ENCODE results near the gene C17orf100.
"Not testable (repeated sequence)": the region's sequence is repeated elsewhere in the genome, so short reads cannot be mapped to it uniquely, and the experiment has no call there.

C17orf100 gene

DNA sequence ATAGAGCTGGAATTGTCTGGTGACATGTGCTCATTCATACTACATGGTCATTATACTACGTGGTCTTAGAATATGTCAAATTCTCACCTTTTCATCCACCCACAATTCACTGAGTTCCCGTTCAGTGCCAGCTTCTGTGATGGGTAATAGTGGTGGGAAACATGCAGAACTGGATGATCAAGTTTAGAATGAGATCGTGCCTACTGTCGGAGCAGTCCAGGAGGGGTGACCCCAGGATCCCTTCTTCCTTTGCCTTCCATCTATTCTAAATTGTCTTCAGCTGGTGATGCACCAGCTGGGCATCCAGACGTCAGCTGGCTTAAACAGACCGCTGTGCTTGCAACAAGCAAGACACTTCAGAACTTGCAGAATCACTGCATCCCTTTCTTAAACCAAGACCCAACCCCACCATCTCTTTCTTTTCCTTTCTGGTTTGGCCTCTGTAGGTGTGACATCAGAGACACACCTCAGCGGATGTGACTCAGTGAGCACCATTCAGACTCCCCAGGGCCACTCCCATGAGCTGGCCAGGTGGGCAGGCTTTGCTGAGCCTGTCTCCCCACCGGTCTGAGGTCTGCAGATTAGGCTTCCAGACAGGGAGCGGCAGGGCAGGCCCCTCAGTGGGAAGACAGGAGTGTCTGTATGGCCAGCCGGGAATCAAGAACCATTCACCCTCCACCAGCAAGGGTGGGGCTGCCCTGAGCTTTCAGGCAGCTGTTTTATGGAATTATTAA is 18.1 kb downstream of the C17orf100 start:
- DNase-seq (ENCODE audit: low spot score): no peak

GRCh38 chr17:6670571-6670970 is 19.0 kb downstream of the C17orf100 start:
- no peak for DNase-seq (ENCODE audit: low spot score)

DNA sequence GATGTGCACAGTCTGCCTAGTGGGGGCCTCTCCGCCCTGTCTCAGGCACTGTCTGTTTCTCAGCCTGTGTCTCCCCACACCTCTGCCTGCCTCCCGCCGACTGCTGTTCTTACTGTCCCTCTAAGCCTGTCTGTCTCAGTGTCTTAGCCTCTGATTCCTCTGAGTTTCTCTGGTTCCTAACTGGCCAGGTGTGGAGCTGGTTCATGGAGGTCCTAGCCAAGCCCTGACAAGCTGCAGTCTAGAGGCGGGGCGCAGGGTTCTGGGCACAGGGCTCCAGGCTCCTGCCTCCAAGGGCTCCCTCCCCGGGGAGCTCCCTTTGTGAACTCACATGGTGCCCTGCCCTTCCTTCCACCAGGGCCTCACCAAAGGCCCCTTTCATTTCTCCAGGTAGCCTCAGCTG is 19.4 kb downstream of the C17orf100 start:
- no peak for DNase-seq (ENCODE audit: low spot score)

DNA sequence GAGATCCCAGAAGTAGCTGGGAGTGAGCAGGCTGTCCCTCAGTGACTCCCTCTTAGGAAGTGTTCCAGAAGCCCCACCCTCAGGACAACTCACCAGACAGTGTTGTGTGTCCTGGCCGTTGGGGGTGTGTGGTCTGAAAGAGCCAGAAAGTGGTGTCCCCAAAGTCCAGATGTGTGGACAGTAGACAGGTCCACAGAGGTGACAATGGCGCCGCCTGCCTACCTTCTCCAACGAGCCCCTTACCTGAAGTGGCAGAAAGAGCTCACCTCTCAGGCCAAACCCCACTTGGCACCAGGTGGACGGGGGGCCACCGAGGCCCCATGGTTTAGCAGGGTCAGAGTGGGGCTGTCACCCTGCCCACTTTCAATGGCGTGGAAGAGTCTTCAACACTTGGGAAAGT is 19.9 kb downstream of the C17orf100 start:
- DNase-seq (ENCODE audit: low spot score): no peak

DNA sequence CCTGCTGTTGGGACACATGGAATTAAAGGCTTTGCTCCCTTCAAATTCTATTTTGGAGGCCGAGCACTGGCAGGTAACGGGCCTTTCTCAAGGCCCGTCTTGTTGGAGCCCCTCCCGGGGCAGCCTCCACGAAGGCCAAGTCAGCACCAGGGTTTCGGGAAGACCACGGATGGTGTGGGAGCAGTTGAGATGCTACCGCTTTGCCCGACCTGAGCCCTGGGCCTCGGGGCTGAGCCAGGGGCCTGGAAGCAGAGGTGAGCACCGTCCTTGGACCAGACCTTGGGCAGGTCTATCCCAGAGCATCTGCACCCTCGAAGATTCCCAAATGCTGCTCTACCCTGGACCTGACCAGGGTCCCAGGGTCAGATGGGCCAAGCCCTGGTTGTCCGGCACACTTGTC is 23.0 kb downstream of the C17orf100 start:
- no peak for DNase-seq (ENCODE audit: low spot score)

GRCh38 chr17:6675201-6675825 is 23.8 kb downstream of the C17orf100 start:
- no peak for DNase-seq (ENCODE audit: low spot score)

- DNase-seq (ENCODE audit: low spot score): no peak
Measured at GRCh38 chr17:6676802-6677157, 25.2 kb downstream of the C17orf100 start.

DNA sequence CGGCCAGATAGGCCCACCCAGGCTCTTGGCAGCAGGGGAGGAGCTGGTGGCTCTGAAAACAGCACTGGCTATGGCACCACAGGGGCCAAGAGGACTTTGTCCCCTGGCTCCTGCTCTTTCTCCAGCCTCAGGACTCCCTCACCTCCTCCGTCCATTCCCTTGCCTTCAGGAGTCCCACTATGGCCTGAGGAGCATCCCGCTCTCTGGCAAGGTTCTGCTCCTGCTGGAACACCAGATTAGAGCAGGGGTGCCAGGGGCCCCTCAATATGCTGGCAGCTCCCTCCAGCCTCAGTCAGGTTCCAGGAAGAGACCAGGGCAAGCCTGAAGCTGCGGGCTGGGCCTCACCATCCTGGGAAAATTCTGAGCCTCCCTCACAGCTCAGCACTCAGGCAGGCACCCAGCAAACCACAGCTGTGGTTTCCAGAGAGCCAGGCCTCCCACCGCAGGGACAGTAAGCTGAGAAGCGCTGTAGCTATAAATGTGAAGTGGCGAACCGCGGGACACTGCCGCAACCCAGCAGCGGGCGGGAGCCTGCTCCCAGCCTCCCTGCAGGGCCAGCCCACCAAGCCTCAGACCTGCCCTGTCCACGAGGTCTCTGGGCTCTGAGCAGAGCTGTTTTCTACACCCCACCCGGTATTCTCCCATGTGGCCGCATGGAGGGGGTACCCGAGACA is 25.7 kb downstream of the C17orf100 start:
- DNase-seq (ENCODE audit: low spot score): peak; percentile 54

- DNase-seq (ENCODE audit: low spot score): no peak
Measured at GRCh38 chr17:6677946-6678345, 26.4 kb downstream of the C17orf100 start.

GRCh38 chr17:6679241-6679640 is 27.7 kb downstream of the C17orf100 start:
- no peak for DNase-seq (ENCODE audit: low spot score)

DNA sequence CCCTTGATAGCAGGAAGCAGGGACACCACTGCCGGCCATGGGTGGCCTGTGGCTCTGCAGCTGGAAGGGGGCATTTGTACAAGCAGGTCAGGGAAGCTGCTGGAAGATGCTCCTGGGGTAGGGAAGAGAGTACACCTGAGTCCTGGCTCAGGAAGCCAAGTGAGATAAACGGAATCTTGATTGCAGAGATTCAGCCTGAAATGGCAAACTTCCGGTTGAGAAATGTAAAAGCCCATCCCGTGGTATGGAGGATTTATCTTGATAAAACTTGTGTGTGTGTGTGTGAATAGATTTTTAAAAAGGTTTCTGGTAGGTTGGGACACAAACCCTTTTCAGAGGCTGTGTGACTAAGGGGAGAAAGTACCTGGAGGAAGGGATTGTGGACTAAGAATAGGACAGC is 29.6 kb downstream of the C17orf100 start:
- no peak for DNase-seq (ENCODE audit: low spot score)

DNA sequence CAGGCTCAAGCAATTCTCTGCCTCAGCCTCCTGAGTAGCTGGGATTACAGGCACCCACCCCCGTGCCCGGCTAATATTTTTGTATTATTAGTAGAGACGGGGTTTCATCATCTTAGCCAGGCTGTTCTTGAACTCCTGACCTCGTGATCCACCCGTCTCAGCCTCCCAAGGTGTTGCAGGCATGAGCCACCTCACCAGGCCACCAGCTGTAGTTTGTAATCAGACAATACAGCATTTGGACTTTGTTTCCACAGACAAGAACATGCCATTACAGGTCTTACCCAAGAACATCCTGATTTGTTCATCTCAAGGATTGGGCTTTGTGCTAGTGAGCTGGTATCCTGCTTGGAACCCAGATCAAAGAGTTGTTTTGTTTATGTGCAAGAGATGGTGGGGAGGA is 30.1 kb downstream of the C17orf100 start:
- no peak for DNase-seq (ENCODE audit: low spot score)

DNA sequence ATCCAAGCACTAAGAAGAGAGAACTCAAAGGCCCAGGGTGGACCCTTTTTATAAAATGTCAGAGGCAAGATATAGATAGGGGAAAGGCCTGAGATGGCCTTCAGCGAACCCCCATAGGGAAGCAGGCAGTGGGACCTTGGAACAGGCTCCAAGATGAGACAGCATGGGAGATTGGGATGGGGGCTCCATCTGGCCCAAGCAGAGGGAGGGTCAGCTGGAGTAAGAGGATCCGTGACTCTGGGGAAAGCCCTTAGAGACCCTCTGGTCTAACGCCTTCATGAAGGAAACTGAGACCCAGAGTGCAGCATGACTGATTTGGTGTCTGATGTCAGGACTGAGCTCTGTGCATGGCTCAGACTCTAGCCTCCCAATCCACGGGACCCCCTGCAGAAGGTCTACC is 30.8 kb downstream of the C17orf100 start:
- DNase-seq (ENCODE audit: low spot score): no peak

DNA sequence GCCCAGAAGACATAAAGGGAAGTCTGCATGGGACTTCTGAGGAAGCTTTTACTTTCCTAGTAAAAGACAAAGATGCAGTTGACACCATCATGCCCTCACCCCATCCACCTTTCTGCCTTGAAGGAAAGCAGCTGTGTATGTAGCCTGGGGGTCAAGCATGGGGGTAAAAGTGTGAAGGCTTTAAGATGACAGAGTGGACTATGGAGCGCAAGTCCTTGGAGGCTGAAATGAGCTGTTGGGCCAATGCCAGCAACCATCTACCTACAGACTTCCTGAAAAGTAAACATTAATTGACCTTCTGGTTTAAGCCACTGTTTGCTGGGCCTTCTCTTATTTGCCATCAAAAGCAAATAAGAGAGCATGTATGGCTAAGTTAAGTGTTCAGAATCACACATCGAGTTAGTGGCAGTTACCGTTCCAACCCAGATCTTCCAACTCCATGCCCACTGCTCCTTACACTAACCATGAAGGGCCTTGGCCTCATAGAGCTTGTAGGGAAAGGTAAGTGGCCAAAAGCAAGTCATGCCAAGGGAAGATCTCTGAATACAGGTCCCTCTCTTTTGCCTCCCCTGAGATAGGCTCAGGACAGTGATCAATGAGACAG is 31.6 kb downstream of the C17orf100 start:
- DNase-seq (ENCODE audit: low spot score): no peak

- DNase-seq (ENCODE audit: low spot score): no peak
Measured at GRCh38 chr17:6683730-6684459, 32.3 kb downstream of the C17orf100 start.

DNA sequence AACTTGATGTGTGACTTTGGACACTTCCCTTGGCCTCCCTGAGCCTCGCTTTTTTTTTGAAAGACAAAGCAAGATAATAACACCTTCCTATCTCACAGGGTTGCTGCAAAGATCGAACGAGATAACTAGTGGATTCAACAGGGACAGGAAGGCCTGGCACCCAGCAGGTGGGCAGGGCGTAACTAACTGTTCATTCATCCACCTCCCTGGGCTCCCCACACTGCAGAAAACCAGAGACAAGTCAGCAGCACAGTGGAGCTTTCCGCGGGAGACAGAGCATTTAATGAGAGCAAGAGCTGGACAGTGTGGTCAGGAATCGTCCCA is 32.9 kb downstream of the C17orf100 start:
- no peak for DNase-seq (ENCODE audit: low spot score)

DNA sequence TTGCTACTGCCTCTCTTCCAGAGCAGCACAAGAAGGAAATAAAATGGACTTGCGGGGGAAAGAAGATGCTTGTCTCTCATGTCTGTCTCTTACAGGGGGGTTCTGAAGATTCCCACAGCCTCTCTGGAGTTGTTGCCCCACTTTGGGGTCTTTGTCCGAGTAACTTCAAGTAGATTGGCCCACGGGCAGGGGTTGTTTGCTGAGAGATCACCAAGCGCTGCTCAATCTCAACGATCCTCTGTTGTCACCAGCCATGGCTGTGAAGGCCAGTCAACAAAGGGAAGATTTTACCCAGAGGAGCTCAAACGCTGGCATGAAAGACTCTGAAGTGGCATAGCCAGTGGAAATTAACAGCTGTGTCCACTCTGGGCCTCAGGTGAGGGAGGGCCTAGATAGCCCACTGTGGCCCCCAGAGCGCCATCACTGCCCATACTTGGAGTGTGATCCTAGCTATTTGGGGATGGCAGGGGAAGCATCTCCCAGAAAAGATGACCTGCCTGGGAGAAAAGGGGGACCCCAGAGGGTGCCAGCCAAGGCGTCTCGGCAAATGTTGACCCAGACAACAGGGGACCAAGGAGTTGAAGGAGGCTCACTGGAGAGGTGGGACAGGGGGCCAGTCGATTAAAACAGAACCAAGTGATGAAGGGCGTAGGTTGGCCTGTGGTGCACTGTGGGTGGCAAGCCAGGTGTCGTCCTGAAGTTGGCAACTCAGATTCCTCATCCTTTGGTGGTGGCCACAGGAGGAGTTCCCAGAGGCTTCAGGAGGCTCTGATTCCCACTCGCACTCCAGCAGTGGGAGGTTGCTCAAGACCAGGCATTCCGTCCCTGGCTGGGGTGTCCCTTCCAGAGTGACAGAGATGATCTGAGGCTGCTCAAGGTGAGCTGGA is 33.6 kb downstream of the C17orf100 start:
- DNase-seq (ENCODE audit: low spot score): no peak

DNA sequence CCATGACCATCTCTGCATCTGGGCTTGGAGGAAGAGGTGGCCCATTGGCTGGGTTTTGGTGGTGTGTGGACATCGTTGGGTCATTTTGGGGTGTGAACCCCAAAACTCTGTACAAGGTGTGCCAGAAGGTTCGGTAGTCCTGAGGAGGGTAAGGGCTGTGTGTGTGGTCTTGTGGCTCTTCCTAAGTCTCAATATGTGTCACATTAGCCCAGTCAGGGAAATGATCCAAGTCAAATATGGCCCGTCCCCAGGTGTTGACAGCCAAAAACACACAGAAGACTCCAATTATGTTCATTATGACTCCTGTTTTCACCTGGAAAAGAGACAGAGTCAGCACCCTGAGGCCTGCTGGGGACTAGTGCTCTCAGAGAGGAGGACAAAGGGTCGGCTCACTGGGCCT is 34.5 kb downstream of the C17orf100 start:
- DNase-seq (ENCODE audit: low spot score): no peak

DNA sequence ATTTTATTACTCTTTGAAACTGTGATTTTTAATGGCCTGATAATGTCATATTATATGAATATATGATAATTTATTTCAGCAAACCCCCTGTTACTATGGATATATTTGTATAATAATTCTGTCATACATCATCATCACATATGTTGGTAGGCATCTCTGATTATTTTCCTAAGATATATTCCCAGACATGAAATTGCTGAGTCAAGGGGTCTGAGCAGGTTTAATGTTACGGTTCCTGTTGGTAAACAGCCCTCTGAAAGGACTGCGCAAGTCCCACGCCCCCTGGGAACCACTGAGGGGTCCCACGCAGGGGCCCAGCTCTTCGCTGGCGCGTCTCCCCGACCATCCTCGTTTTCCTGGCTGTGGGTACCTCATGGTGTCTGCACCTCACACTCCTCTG is 37.4 kb downstream of the C17orf100 start:
- no peak for DNase-seq (ENCODE audit: low spot score)

DNA sequence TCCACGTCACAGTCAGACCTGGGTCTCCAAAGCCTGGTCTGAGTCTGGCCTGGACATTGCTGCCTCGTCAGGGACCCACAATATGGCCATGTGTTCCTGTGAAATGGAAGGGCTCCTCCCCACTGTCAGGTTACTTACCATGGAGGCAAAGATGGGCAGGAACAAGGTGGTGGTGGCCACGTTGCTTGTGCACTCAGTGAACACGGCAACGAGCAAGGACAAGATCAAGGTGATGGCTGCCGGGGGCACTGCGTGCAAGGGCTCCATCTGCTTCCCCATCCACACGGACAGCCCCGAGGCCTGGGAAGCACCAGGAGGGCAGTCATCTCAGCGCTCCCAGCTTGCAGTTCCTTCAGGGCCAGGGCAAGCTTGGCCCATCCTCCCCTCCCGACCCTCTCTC is 39.1 kb downstream of the C17orf100 start:
- no peak for DNase-seq (ENCODE audit: low spot score)

- no peak for DNase-seq (ENCODE audit: low spot score)
Measured at GRCh38 chr17:6691546-6691945, 40.0 kb downstream of the C17orf100 start.

DNA sequence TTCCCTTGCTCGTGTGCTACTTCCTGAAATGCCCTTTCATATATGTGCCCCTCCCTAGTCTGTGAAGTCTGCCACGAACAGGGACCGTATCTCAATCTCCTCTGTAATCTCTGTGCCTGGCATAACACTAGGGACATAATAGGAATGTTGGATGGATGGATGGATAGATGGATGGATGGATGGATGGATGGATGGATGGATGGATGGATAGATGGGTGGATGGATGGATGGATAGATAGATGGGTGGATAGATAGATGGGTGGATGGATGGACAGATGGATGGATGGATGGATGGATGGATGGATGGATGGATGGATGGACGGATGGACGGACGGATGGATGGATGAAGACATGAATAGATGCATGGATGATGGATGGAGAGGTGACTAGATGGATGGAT is 40.4 kb downstream of the C17orf100 start:
- DNase-seq (ENCODE audit: low spot score): not testable (repeated sequence)

Measured in hepatic stellate cell (primary cell).